ENCODE results near the gene PCDH9.

The PCDH9 gene

DNA sequence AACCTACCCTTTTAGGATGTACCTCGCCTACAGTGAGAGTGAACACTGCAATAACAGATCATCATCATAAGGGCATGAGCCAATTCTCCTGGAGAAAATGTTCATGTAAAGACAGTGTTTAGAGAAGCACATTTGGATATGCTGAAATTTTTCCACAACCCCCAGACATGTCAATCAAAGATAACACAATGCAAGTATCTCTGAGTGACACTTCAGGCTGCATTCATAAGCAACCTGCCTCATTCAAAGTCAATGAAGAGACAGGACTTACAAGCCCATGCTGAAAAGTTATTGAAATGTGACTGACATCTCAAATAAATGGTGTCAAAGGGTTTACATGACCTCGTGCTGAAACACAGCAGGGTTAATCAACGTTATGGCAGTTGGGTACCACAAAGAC, 102.0 kb downstream of the PCDH9 start:
- in situ Hi-C loops (cut with HindIII; ENCODE audit: low pct_unique_long_range_greater_than_20kb, low sequenced_read_pairs): no loop called here
- no peak for TF ChIP-seq JUND (IDR thresholded peaks at IDR 0.05; ENCODE audit: low read depth)
- DNase-seq (ENCODE audit: low read depth in 1 of 2, low spot score in 1 of 2): no peak

DNA sequence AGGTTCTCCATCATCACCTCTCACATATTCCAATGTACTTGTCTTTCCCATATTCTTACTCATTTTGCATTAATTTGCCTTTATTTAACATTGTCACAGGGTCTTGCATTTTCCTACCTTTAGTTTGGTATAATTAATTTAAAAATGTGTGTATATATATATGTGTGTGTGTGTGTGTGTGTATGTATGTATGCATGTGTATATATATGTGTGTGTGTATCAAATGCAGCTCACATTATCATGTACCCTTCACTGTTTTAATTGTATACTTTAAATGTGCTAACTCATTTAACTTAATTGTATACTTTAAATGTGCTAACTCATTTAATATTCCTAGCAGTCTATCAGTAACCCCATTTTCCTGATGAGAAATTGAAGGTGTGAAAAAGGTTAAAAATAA, 104.5 kb downstream of the PCDH9 start:
- no peak for DNase-seq (ENCODE audit: low read depth in 1 of 2, low spot score in 1 of 2)
- TF ChIP-seq JUND (IDR thresholded peaks at IDR 0.05; ENCODE audit: low read depth): no peak
- in situ Hi-C loops (cut with HindIII; ENCODE audit: low pct_unique_long_range_greater_than_20kb, low sequenced_read_pairs): no loop called here

DNA sequence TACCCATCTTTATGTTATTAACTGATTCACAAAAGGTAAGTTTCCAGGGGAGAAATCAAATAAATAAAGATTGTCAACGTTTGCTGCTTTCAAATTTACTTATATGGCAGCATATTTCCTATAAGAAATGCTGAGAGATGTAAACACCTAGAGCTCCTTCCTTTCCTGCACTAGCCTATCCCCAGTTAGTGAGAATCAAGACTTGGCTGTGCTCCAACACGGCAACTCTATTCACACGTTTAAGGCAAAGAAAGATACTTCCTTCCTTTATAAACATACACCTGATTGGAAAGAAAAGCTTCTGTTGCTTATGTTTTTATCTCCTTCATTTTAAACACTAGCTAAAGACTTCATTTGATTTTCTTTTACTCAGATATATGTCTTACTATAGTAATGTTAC, 107.0 kb downstream of the PCDH9 start:
- no peak for TF ChIP-seq JUND (IDR thresholded peaks at IDR 0.05; ENCODE audit: low read depth)
- in situ Hi-C loops (cut with HindIII; ENCODE audit: low pct_unique_long_range_greater_than_20kb, low sequenced_read_pairs): no loop called here
- no peak for DNase-seq (ENCODE audit: low read depth in 1 of 2, low spot score in 1 of 2)

DNA sequence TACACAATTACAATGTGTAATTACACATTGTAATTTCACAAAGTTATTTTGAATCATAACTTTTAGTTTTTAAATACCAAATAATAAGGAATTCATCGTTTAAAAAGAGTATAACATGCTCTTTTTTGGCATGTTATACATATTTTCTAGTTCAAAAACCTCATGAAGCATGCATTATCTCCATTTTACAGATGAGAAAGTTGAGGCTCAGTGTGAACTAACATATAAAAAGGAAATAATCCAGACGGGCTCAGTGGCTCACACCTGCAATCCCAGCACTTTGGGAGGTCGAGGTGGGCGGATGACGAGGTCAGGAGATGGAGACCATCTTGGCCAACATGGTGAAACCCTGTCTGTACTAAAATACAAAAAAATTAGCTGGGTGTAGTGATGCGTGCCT, 107.9 kb downstream of the PCDH9 start:
- in situ Hi-C loops (cut with HindIII; ENCODE audit: low pct_unique_long_range_greater_than_20kb, low sequenced_read_pairs): no loop called here
- no peak for DNase-seq (ENCODE audit: low read depth in 1 of 2, low spot score in 1 of 2)
- no peak for TF ChIP-seq JUND (IDR thresholded peaks at IDR 0.05; ENCODE audit: low read depth)

DNA sequence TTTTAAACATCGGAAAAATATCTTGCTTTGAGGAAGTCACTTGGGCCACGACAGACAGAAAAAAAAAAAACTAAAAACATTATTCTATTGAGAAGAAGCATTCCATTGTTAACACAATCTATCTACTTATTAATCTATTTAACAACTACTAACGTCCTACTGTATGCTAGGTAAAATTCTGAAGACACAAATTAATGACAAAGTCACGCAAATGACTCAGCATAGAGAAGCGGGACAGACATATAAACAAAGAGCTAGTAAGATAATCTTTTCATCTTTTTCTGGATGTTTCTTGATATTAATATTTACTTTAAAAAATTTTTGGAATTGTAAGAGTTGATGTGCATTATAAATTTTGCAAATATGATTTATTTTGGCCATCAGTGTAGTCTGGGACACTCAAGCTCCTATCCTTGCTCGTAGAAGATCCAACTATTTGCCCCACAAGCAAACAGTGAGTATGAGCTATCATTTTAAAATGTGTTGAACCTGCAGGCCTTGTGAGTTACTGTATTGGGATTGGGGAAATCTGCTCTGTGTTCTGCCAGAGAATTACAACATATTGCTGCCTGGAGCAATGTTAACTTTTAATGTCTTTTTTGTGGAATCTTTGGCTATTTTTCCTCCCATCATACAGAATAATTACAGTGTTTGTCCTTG, 109.1 kb downstream of the PCDH9 start:
- no peak for DNase-seq (ENCODE audit: low read depth in 1 of 2, low spot score in 1 of 2)
- no peak for TF ChIP-seq JUND (IDR thresholded peaks at IDR 0.05; ENCODE audit: low read depth)
- in situ Hi-C loops (cut with HindIII; ENCODE audit: low pct_unique_long_range_greater_than_20kb, low sequenced_read_pairs): no loop called here

DNA sequence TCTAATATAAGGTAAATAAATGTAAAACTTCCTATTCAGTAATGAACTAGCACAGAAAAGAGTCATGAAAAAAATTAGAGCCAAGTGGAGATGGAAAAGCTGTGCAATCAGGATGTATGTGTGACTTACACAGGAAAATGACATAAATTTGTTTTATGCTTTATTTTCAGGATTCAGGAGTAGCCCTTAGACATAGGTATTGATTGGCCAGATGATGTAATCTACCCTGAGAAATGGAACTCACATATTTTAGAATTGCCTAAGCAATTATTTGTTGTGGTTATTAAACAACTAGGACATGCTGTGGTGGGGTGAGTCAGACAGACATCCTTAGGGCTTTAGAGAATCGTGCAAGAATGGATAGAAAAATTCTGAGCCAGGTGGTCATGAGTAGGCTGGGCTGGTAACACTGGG, 110.6 kb downstream of the PCDH9 start:
- TF ChIP-seq JUND (IDR thresholded peaks at IDR 0.05; ENCODE audit: low read depth): no peak
- in situ Hi-C loops (cut with HindIII; ENCODE audit: low pct_unique_long_range_greater_than_20kb, low sequenced_read_pairs): no loop called here
- peak in 1 of 2 experiments; percentile 5 for DNase-seq (ENCODE audit: low read depth in 1 of 2, low spot score in 1 of 2)

DNA sequence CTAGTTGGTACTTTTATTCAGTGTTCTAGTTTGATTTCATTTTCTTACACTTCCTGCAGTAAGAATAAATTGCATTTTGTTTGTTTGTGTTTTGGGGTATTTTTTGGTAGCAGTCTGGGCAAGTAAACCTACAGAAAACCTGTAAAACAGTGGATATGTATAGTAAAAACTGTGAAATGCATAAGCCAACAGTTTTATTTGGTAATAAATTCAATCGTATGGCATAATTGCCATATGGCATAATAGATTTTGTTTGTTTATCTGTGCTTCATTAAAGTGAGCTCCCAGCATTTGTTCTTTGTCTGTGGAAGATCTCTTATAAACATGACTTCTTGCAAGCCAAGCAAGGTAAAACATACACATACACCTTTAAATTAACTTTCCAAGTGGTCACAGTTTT, 111.9 kb downstream of the PCDH9 start:
- in situ Hi-C loops (cut with HindIII; ENCODE audit: low pct_unique_long_range_greater_than_20kb, low sequenced_read_pairs): no loop called here
- no peak for TF ChIP-seq JUND (IDR thresholded peaks at IDR 0.05; ENCODE audit: low read depth)
- no peak for DNase-seq (ENCODE audit: low read depth in 1 of 2, low spot score in 1 of 2)

DNA sequence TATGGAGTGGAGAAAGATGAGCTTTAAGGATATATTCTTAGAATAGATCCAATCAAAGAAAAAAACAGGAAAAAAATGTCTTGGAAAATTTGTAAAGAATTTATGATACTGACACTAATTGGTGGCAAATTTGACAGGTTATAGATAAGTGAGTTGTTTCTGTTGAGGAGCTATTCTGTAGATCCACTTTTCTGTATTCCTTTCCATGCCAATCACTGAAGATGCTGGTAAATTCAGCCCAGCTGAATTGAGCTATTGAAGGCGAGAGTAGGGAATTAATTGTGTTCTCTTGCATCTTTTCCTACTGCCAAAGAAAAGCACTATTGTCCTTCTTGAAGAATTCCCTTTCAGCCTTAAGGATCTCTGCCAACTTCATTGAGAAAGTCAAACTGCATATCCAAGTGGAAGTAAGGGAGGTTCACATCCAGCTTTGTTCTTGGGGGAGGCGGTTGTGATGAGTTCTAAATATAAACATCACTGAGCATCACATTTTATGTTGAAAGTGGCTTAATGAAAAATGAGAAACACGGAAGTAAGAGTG, 113.1 kb downstream of the PCDH9 start:
- TF ChIP-seq JUND (IDR thresholded peaks at IDR 0.05; ENCODE audit: low read depth): no peak
- DNase-seq (ENCODE audit: low read depth in 1 of 2, low spot score in 1 of 2): no peak
- in situ Hi-C loops (cut with HindIII; ENCODE audit: low pct_unique_long_range_greater_than_20kb, low sequenced_read_pairs): no loop called here

DNA sequence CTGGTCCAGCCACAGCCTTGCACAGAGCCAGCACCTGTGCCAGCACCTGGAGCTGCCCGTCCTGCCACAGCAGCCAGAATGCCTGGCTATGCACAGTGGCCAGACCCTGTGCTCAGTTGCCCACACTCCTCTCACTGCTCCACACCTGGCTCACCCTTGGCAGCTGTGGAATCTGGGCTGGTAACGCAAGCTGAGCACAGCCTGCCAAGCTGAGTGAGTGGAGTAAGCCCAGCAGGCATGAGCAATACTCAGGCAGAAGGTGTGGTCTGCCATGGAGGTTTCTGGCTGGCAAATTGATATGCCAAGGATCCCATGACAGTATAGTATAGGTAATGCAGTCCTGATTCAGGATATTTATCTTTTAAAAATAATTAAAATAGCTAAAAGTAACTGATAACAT, 122.2 kb downstream of the PCDH9 start:
- no peak for DNase-seq (ENCODE audit: low read depth in 1 of 2, low spot score in 1 of 2)
- no peak for TF ChIP-seq JUND (IDR thresholded peaks at IDR 0.05; ENCODE audit: low read depth)
- in situ Hi-C loops (cut with HindIII; ENCODE audit: low pct_unique_long_range_greater_than_20kb, low sequenced_read_pairs): no loop called here

DNA sequence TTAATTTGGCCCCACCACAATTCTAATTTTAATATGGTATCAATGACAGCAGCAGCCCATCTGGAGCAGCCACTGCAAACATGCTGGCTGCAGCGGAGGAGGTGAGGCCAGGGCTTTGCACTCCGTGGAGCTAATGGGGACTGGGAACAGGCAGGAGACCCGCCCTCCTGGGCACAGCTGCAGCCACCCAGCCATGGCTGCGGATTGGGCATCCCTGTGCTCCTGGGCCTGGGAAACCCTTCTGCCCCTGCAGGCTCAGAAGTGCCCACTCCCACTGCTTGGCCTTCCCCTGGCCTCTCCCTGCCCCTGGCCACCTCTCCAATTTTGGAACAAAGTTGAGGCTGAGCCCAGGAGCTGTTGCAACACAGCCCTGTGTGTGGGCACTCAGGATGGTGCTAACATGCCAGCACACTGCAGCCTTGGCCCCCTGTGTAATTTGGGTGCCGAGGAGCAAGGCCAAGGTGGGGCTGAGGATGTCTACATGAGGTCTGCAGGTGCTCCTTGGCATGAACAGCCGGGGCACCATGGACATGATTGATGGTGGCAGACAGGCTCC, 123.6 kb downstream of the PCDH9 start:
- in situ Hi-C loops (cut with HindIII; ENCODE audit: low pct_unique_long_range_greater_than_20kb, low sequenced_read_pairs): no loop called here
- DNase-seq (ENCODE audit: low read depth in 1 of 2, low spot score in 1 of 2): no peak
- TF ChIP-seq JUND (IDR thresholded peaks at IDR 0.05; ENCODE audit: low read depth): no peak

DNA sequence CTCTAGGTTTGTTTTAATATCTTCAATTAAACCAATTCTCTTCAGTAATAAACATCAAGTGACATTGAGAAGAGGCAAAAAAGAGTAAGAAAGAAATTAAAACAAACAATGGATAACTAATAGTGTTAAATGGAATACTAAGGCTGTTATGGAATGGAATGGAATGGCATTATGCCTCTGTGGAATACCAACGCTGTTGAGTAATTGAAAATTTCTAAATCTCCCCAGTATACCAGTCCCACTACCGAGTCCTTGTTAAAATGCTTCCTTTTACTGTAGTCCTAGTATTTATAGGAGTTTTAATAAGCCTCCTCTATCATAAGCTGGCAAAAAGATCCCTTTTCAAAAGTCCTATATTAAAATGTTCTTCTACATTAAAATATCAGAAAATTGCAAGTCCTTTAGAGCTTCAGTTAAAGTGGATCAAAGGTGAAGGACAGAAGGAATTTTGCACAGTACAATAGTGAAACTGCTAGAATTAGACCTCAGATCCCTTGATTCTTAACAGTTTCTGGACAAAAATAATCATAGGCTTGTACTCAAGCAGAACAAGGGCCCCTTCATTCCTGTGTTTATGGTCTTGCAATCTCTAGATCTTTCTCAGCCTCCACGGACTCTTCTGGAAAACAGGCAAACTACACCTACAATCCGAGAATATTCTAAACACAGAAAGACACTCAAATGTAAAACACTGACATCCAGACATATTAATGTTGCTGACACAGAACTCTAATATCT, 128.2 kb downstream of the PCDH9 start:
- no peak for TF ChIP-seq JUND (IDR thresholded peaks at IDR 0.05; ENCODE audit: low read depth)
- in situ Hi-C loops (cut with HindIII; ENCODE audit: low pct_unique_long_range_greater_than_20kb, low sequenced_read_pairs): no loop called here
- DNase-seq (ENCODE audit: low read depth in 1 of 2, low spot score in 1 of 2): no peak

DNA sequence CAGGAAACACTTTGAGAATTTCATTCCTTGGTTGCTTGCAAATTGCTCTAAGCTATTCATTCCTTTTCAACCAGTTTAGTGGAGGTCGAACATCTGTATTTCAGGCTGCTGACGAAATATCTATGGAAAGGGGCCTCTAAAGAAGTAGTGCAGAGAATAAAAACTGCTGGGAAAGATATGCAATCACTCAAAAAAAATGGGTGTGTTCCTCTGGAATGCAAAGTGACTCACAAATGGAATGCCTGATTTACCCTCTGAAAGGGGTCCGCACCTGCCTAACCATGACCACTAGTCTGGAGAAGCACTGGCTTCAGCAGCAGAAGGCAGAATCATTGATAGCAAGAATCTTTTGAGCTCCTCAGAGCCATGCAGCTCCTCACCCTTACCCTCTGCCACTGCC, 129.4 kb downstream of the PCDH9 start:
- no peak for TF ChIP-seq JUND (IDR thresholded peaks at IDR 0.05; ENCODE audit: low read depth)
- no peak for DNase-seq (ENCODE audit: low read depth in 1 of 2, low spot score in 1 of 2)
- in situ Hi-C loops (cut with HindIII; ENCODE audit: low pct_unique_long_range_greater_than_20kb, low sequenced_read_pairs): no loop called here

DNA sequence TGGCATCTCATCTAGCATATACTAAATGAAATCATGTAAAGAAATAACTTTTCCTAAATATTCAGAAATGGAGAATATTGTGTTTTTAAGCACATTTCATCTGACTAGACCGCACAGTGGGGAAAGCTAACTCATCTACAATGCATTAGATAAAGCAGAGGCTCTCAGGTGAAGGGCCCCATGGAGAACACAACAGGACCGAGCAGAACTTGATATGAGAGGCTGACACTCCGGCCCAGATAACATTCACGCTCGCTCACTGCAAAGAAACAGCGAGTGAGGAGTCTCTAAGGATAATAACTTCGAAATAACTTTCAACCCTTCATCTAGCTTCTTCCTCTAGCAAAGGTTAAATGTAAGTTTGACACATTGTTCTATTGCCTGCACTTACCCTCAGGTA, 130.6 kb downstream of the PCDH9 start:
- no peak for DNase-seq (ENCODE audit: low read depth in 1 of 2, low spot score in 1 of 2)
- in situ Hi-C loops (cut with HindIII; ENCODE audit: low pct_unique_long_range_greater_than_20kb, low sequenced_read_pairs): no loop called here
- no peak for TF ChIP-seq JUND (IDR thresholded peaks at IDR 0.05; ENCODE audit: low read depth)
